Measurements from ENCODE around the gene DGKQ.
"Not testable (repeated sequence)": the region's sequence is repeated elsewhere in the genome, so short reads cannot be mapped to it uniquely, and the experiment has no call there.

DGKQ gene

GRCh38 chr4:976016-976415, 2.6 kb upstream of the DGKQ start:
- DNase-seq = not testable (repeated sequence)

GRCh38 chr4:974668-975067, 1.3 kb upstream of the DGKQ start:
- DNase-seq = no peak

GRCh38 chr4:972651-973424, 531 bp downstream of the DGKQ start:
- DNase-seq = peak; percentile 77

DNA sequence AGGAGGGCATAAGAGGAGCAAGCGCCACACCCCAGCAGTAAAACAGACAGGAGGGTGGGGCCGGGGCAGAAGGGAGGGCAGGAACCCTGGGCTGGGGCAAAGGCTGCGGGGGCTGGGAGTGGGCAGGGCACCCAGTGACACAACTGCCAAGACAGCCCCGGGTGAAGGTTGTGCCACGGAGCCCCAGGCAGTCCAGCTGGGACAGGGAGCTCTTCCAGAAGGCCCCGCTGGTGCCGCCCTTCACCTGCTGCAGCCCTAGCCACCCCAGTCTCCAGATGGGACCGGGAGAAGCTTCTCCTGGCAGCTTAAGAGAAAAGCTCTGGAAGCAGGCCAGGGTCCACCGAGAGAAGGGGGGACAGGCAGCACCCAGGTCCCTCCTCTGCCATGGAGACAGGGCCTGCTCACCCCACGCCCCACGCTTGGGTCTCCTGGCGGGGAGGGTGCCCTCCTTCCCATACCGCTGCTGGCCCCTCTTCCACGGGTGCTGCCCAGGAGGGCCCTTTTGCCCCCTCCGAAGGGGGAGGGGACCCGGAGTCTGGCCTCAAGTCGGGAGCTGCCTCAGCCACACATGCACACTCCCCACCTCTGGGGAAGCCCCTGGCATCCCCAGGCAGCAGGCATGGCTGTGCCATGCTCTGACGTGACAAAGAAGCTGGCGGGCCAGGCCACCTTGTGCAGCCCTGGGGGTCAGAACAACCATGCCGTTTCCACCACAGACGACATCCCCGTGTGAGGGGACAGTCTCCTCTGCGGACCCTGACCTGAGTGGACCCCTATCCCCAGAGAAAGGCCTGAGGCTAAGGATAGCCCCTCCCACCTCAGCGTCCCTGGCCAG, 1.5 kb downstream of the DGKQ start:
- no peak for DNase-seq

GRCh38 chr4:970854-971520, 2.4 kb downstream of the DGKQ start:
- DNase-seq = no peak

DNA sequence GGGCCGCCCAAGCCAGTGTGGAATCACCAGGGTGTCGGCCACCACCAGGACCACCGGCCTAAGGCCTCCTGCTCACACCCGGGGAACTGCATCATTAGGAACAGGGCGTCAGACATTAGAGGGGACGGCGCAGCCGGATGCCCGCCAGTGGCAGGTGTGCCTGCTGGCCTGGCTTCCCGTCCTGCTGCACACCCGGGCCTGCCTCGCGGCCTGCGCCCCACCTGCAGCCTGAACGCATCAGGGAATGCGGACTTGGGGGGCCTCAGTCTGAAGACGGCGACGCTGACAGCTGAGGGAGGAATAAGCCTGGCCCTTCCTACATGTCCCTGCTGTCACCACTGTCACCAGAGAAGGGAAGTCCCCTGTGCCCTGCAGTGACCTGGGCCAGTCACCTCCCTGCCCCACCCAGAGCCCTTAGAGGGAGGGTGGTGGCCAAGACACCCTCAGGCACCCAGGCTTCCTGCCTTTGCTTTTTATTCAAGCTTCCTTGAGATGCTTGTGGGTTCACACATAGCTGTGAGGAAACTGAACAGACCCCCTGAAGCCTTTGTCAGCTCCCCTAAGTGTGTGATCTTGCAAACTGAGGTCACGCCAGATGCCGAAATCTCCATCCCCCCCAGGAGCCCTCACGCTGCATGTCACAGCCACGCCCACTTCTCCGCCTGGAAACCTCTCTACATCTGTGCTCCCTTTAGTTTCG, 3.2 kb downstream of the DGKQ start:
- DNase-seq = no peak

DNA sequence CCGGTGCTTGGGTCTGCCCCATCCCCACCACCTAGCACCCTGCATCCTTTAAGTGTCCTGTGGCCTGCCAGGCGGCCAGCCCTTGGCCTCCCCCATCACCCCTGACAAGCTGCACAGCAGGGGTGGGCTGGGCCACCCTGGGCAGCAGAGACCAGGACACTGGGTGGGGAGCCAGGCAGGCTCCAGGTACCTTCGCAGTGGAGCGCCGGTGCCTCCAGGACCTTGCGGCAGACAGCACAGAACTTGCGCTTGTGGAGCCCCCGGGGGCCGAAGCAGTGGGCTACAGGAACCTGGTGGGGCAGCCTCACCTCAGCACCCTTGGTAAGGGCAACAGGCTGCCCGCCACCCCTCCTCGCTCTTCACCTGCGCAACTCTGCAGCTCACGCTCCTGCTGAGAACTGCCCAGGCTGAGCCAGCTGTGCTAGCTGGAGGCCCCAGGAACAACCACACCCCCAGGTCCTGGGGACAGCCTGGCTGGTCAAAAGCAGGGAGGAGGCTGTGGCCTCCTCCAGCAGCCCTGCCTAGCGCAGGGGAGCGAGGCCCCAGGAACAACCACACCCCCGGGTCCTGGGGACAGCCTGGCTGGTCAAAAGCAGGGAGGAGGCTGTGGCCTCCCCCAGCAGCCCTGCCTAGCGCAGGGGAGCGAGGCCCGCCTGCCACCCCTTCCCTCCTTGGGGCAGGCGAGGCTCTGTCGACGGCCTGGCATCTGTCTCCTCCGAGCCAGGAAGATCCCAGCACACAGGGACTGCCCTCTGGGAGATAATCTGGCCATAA, 4.6 kb downstream of the DGKQ start:
- DNase-seq = no peak

DNA sequence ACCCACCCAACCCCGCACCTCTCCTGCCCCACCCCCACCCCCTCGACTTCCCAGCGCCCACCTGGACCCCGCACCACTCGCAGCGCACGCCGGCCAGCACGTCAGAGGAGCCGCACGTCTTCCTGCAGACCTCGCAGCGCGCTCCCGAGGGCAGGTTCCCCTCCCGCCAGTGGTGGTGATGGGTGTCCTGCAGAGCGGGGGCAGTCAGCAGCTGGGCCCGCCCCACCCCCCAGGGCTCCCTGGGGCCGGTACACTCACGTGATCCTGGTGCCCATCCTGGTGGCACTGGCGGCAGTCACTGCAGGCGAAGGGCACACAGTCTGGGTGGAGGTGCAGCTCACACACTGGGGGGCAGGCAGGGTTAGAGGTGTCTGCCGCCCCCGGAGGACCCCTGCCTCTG, 5.1 kb downstream of the DGKQ start:
- DNase-seq = peak; percentile 46

DNA sequence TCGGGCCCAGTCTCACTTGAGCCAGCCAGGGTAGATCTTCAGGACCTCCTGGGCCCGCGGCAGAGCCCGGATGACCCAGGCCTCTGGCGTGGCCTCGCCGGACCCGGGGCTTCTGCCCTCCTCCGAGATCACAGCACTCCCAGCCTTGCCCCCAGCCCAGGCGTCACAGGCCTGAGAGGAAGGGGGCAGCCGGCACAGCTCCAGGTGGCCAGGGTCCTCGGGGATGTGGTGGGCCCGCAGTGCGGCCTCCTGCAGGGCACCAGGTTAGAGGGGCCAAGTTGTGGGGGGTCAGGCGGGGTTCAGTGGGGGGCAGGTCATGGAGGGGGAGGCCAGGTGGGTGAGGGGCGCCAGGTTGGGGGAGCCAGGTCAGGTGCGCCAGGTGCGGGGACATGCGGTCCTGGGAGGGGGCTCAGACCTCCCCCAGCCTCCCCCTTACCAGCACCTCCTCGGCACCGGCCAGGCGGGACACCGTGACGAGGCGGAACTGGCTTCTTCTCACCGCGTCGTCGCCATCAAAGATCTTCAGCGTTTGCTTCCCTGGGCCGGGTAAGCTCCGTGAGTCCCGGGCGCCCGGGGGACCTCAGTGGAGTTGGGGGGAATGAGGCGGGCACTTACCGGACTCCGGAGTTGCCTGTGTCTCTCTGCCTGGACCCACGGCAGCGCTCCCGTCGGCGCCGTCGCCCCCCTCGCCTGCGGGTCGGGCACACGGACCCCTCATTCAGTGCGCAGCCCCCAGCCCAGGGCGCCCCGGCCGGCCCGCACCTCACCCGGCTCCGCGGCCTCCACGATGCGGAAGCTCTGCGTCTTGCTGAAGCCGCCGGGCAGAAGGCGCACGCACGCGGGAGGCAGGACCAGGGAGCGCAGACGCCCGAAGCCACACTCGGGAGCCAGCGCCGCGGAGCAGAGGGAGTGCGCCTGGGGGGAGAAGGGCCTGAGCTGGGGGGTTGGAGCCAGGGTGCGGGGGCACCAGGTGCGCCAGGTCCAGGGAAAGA, 6.0 kb downstream of the DGKQ start:
- no peak for DNase-seq

DNA sequence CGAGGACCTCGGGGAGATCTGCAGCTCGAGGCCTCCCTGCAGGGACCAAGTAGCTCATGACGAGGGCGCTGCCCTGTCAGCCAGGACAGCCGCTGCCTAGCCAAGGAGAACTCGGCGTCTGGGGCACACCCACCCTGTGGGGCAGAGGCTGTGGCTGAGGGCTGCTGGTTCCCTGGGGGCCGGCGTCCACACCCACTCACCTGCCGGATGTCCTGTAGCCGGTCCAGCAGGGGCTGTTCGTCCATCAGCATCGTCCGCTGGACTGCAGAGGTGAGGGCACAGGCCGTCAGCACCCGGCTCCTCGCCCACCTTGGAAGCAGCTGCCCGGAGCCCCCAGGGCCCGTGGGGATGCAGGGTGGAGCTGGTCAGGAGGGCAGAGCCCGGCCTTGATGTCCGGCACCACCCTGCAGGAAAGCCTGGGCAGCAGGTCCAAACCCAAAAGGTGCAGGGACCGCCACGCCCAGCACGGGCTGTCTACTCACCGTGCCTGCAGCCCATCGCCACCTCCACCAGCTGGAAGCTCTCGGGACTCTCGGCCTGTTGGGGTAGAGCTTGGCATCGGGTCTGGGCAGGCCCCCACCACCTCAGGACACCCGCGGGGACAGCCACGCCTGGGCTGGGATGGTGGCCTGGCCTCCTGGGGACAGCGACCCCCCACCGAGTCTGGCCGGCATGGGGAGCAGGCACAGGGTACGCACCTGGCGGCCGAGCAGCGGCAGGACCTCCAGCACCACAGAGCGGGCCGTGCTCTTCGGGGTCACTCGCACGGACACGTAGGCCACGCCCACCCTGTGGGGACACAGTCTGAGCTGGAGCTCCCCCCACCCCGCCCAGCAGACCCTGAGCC, 6.9 kb downstream of the DGKQ start:
- no peak for DNase-seq

DNA sequence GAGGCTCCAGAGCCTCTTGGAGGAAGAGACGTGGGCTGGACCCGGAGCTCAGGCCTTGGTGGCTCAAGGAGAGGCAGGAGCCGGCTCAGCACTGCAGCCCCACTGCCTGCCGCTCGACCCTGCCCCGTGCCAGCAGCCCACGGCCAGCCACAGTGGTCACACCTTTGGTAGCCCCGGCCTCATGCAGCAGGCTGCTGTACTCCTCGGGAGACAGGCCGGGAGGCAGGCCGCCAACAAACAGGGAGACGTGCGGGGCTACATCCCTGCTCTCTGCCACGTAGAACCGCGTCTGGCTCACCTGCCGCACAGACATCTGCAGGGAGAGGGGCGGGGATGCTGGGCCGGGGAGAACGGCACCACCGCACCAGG, 7.6 kb downstream of the DGKQ start:
- no peak for DNase-seq

DNA sequence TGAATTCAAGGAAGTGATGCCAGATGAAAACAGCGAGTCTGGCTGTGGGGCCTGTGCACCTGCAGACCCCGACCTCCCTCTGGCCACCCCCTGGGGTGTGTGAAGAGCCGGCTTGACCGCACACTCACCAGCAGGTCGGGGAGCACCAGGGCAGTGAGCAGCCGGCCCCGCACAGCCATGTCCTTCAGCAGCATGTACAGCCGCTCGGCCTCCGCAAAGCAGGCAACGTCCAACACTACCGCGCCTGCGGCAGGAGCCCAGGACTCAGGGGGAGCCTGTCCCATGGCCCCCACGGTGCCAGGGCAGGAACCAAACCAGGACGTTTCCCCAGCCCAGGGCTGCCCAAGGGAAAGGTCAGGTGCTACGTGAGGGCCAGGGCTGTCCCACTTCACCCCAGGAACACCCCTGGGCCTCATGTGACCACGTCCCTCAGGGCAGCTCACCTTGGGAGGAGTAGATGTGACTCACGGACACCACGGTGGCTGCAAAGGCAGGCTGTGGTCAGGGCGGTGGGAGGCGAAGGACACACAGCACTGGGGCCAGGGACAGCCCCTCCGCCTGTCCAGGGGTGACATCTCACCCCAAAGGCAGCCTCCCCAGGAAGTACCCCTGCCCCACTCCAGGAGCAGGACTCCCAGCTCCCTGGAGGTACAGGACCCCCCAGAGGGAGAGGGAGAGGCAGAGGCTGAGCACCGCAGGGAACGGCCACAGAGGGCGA, 8.2 kb downstream of the DGKQ start:
- DNase-seq = no peak

DNA sequence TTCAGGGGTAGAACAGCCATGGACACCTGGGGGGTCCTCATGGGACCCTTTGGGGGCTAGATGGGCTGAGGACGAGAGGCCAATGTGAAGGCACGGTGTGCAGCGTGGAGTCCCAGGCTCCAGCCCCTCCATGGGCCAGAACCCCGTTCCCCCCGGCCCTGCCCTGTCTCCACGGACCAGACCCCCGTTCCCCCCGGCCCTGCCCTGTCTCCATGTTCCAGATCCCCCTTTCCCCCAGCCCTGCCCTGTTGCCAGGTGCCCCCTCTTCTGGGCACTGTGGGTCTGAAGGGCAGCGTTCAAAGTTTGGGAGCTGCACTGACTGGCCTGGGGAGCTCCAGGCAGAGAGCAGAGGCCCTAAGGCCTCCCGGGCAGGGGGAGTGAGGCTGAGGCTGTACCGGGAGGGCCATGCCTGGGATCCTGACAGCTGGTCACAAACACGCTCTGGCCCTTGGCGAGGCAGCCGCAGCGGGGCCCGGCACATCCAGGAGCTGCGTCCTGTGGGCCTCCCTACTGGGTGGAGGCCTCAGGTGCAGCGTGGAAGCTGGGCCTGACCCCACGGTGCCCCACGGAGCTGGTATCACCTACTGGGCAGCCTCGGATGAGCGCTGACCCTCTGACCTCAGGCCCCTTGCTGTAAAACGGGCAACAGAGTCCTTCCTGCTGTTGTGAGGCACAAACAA, 8.9 kb downstream of the DGKQ start:
- no peak for DNase-seq

DNA sequence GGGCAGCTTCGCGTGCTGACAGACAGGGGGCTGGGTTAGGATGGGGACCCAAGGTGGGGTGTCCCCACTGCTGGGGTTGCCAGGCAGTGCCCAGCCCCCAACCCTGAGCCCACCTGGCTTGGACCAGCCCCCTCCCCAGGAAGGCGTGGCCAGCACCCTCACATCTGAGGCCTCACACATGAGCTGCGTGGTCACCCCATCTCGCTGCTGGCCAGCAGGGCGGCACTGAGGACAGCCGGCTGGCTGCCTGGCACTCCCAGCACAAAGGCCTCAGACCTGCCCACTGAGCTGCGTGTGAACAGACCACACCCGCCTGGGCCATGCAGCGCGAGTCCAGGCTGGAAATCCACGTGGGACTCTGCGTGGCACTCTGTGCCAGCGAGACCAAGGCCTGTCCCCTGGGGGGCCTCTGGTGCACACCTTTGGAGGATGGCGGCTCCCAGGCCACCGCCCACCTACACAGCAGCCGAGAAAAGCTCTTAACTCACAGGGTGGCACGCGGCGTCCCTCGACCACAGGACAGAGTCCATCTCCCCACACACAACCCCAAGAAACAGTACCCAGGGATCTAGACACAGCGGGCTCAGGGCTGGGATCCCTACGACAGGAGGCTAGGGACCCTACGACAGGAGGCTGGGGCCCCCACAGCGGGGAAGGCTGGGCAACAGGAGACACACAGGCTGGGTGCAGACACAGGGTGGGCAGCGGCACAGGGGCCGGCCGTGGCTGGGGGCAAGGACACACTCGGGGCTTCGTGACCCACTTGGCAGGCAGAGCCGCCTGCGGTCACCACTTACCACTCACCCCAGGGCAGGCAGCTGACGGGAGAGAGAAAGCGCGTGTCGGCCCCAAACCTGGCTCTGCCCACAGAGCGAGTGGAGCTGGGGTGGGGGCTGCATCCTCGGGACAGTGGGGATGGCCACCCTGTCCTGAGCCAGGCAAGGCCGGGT, 9.8 kb downstream of the DGKQ start:
- DNase-seq = peak; percentile 85

DNA sequence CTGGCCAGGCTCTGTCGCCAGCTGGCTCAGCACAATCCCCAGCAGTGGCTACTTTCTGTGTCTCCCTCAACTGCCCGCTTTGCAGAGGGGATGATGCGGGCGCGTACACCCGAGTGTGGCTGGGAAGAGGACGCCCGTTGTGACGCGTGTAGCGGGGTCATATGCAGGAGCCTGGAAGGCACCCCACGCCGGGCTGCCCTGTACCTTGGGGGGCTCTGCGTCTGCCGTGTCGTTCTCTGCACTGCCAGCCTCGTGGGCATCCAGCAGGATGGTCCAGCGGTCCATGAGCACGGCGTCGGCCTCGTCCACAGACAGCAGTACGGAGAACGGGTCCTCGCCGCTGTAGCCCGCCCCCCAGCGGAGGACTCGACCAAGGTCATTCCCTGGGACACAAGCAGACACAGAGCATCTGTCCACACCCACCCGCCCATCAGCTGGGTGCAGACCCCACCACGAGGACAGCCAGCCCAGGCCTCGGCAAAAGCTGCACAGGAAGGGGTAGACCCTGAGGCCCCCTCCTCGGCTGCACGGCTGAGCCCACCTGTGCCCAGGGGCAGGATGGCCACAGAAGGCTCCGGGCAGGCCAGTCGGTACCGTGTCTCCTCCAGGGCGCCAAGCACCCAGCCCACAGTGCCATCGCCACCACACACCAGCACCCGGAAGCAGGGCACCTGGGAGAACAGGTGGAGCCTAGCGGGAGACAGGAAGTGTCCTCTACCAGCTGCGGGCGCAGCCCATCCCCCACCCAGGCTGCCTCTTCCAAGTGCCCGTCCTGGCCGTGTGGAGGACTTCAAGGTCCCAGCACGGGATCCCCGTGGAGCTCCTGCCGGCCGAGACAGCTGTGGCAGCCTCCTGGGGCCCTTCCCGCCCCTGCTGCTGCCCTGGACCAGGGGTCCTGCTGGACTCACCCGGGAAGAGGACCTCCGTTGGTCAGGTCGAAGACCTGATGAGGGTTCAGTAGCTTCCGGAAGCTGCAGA, 10.8 kb downstream of the DGKQ start:
- DNase-seq = peak; percentile 99

Measured in DMS53 (cell line).